Endothelial cell of umbilical vein (primary cell): ENCODE results near the gene F3. TPM values are rescaled to one million over a fixed set of nuclear protein-coding genes. Genes with fewer than 3 reads are reported as not detected.

Experiments used
- polyA plus RNA-seq, 4 experiments: library from polyadenylated mRNA; depleted of rRNA in 3 of 4; stranded (reverse) in 3 of 4; unstranded in 1 of 4; fragments of >200 nt; gene quantifications; 2 replicates each; pipeline versions ENCODE4 v1.2.1 to v1.2.3, GENCODE V29; 2011 to 2012; ENCODE audit warnings: missing spikeins in 1 of 4
- total RNA-seq: library from RNA; stranded (reverse); gene quantifications from 2 replicates; pipeline ENCODE4 v1.2.3, GENCODE V29; 2021

The F3 gene
- total and polyA plus RNA-seq, 2 donors (not counting 3 experiments of a cell fraction or from before 2014, with no cell fraction given) = 1.2 to 2.3 TPM

Other genes with a start within 250 kb of the F3 start
- 31.6 and 32.6 TPM in 2 replicates for gene ABCD3, start 123.4 kb downstream of the F3 start, total RNA-seq
- gene ABCD3, start 123.4 kb downstream of the F3 start, polyA plus RNA-seq = 4.6 and 6.3 TPM in 2 replicates